ENCODE measurements around the gene SPATA21. TPM values are rescaled to one million over a fixed set of nuclear protein-coding genes. Genes with fewer than 3 reads are reported as not detected.

The SPATA21 gene
- total RNA-seq, 2 donors from 2014 or later, result not detected

DNA sequence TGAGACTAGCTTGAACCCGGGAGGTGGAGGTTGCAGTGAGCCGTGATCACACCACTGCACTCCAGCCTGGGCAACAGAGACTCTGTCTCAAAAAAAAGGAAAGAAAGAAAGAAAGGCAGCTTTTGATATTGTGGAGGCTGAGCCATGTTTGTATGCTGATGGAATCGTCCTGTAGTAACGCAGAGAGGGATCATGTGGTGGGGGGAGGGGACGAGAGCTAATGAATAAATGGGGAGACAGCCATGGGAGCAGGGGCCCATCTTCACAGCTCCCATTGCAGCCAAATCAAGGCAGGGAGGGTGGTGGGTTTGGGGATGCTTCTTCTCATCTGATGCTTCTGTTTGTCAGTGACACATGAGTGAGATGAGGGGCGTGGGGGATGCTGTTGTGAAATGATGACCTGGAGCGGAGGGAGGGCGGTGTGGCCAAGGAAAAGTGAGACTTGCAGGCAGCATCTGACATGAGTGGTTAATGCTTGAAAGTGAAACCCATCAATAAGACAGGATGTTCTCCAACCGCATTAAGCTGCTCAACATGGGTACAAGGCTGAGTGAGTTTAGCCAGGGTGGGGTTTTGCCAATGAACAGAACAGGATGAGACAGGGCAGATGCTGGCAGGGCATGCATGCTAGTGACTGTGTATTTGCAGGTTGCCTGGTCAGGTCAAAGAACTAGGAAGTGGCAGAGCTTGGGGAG is 16.7 kb downstream of the SPATA21 start:
- intact Hi-C loops (cut with DNase I), result no loop called here
- TF ChIP-seq POLR2A (IDR thresholded peaks at IDR 0.05) (no peak), CTCF (IDR thresholded peaks at IDR 0.05) (no peak)
- H3K4me3 ChIP-seq, result no peak overlapping the region
- no peaks in the 10 kb centered on the region for H3K27me3 ChIP-seq
- H3K36me3 ChIP-seq (replicated peaks in 1 of 2; ENCODE audit: insufficient read depth in 1 of 2, low read depth in 2 of 2), result no peaks in the 10 kb centered on the region
- no peak overlapping the region for H3K27ac ChIP-seq
- no peak for ATAC-seq
- H3K4me1 ChIP-seq, result no peaks in the 10 kb centered on the region
- DNase-seq, result no peak
- no peaks in the 10 kb centered on the region for H3K9me3 ChIP-seq
- 59 to 61% methylated on average over 8 to 9 of the region's 9 CpGs for WGBS, 2 donors

- intact Hi-C loops (cut with DNase I), result no loop called here
- DNase-seq (no peak), ATAC-seq (no peak)
- H3K27ac ChIP-seq, result no peak overlapping the region
- no peaks in the 10 kb centered on the region for H3K4me1 ChIP-seq
- 79 to 85% methylated on average over 7 of the region's 7 CpGs for WGBS, 2 donors
- no peaks in the 10 kb centered on the region for H3K9me3 ChIP-seq
- TF ChIP-seq CTCF (IDR thresholded peaks at IDR 0.05), result no peak
- H3K36me3 ChIP-seq (replicated peaks in 1 of 2; ENCODE audit: insufficient read depth in 1 of 2, low read depth in 2 of 2), result no peaks in the 10 kb centered on the region
- H3K27me3 ChIP-seq, result no peaks in the 10 kb centered on the region
- H3K4me3 ChIP-seq, result no peak overlapping the region
These were observed 18.3 kb downstream of the SPATA21 start for GRCh38 chr1:16418823-16419425.

GRCh38 chr1:16413191-16413590 is 24.0 kb downstream of the SPATA21 start:
- Histone ChIP-seq H3K36me3 (replicated peaks in 1 of 2; ENCODE audit: insufficient read depth in 1 of 2, low read depth in 2 of 2) (no peaks in the 10 kb centered on the region), H3K27me3 (no peaks in the 10 kb centered on the region), H3K4me1 (no peaks in the 10 kb centered on the region), H3K4me3 (no peak overlapping the region), H3K9me3 (no peaks in the 10 kb centered on the region), H3K27ac (no peak overlapping the region)
- ATAC-seq (no peak), DNase-seq (no peak)
- TF ChIP-seq CTCF (IDR thresholded peaks at IDR 0.05) (no peak), POLR2A (IDR thresholded peaks at IDR 0.05) (no peak)
- intact Hi-C loops (cut with DNase I), result no loop called here
- 82 to 90% methylated on average over 3 of the region's 3 CpGs for WGBS, 2 donors

DNA sequence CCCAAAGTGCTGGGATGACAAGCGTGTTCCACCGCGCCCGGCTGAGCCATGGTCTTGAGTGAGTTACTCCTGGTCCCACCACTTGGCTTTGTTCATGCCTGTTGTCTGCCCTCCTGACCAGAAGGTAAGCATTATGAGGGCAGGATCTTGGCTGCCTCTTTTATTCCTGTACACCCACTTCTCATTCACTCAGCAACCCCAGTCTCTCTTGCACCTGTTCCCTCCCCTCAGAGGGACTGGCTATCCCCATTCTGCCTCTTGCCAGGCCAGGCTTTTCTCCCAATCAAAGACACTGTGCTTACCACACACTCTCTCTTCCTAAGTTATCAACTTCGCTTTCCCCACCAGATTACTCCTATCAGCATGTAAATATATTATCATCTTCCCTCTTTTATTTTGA is 26.4 kb downstream of the SPATA21 start:
- 91 to 93% methylated on average over 5 of the region's 5 CpGs for WGBS, 2 donors
- intact Hi-C loops (cut with DNase I), result no loop called here
- TF ChIP-seq CTCF (IDR thresholded peaks at IDR 0.05) (no peak), POLR2A (IDR thresholded peaks at IDR 0.05) (no peak)

More for the DNA sequence above, 26.4 kb downstream of the SPATA21 start:
- Histone ChIP-seq H3K36me3 (replicated peaks in 1 of 2; ENCODE audit: insufficient read depth in 1 of 2, low read depth in 2 of 2) (no peaks in the 10 kb centered on the region), H3K4me3 (no peak overlapping the region), H3K4me1 (no peaks in the 10 kb centered on the region), H3K27me3 (no peaks in the 10 kb centered on the region), H3K27ac (no peak overlapping the region), H3K9me3 (no peaks in the 10 kb centered on the region)
- no peak for ATAC-seq
- DNase-seq, result no peak

All from body of pancreas (tissue), 4 donors.